ENCODE measurements around the gene IFI27L2.
A peak's percentile ranks its signal among the peaks of the same experiment; 100 is the strongest.

Gene IFI27L2

DNA sequence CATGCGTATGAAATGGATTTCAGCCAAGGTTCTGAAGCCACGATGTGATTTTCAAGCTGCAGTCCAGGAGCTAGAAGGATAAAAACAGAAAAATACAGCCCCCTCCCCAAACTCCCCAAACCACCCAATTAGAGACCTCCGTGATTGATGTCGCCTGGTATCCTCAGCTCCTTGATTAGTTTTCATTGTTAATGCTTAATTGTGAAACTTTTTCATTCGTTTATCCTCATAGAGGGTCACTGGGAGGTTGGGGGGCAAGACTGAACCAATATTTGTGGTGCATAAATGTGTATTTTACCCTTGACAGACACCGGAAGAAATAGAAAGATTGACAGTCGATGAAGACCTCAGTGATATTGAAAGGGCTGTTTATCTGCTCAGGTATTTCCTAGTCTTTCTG, 46.3 kb upstream of the IFI27L2 start:
- H3K4me3 ChIP-seq (ENCODE audit: low read depth, low read length, poor library complexity, severe bottlenecking): peak overlapping the region; percentile 73
- H3K9me3 ChIP-seq (ENCODE audit: low read length): no peaks in the 10 kb centered on the region
- no peak overlapping the region for H3K4me2 ChIP-seq (ENCODE audit: low read length)
- no peak for TF ChIP-seq EZH2 (IDR thresholded peaks at IDR 0.05; ENCODE audit: borderline replicate concordance, low read length)
- TF ChIP-seq, protein P1, sequence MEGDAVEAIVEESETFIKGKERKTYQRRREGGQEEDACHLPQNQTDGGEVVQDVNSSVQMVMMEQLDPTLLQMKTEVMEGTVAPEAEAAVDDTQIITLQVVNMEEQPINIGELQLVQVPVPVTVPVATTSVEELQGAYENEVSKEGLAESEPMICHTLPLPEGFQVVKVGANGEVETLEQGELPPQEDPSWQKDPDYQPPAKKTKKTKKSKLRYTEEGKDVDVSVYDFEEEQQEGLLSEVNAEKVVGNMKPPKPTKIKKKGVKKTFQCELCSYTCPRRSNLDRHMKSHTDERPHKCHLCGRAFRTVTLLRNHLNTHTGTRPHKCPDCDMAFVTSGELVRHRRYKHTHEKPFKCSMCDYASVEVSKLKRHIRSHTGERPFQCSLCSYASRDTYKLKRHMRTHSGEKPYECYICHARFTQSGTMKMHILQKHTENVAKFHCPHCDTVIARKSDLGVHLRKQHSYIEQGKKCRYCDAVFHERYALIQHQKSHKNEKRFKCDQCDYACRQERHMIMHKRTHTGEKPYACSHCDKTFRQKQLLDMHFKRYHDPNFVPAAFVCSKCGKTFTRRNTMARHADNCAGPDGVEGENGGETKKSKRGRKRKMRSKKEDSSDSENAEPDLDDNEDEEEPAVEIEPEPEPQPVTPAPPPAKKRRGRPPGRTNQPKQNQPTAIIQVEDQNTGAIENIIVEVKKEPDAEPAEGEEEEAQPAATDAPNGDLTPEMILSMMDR (IDR thresholded peaks at IDR 0.05; ENCODE audit: low read length): no peak
- no peak overlapping the region for H3K27ac ChIP-seq (ENCODE audit: low read depth, low read length, poor library complexity, severe bottlenecking)
- no peaks in the 10 kb centered on the region; the same call in 1 of the 2 replicates for H3K27me3 ChIP-seq (ENCODE audit: insufficient read depth, low read length)
- no peaks in the 10 kb centered on the region for H3K79me2 ChIP-seq (ENCODE audit: insufficient read depth, low read length)
- H3K9ac ChIP-seq (ENCODE audit: low read length): no peak overlapping the region
- H2AFZ ChIP-seq (ENCODE audit: low read length): no peak overlapping the region
- H3F3A ChIP-seq (ENCODE audit: insufficient read depth, low read length): no peaks in the 10 kb centered on the region
- H3K36me3 ChIP-seq (ENCODE audit: insufficient read depth, low read length): no peaks in the 10 kb centered on the region
- H3K9me2 ChIP-seq (ENCODE audit: low read depth, low read length): no peaks in the 10 kb centered on the region
- no peaks in the 10 kb centered on the region for H4K20me1 ChIP-seq (ENCODE audit: insufficient read depth, low read length)
- peaks cover 8% of the 10 kb centered on the region for H3K4me1 ChIP-seq (ENCODE audit: insufficient read depth, low read length, severe bottlenecking)

DNA sequence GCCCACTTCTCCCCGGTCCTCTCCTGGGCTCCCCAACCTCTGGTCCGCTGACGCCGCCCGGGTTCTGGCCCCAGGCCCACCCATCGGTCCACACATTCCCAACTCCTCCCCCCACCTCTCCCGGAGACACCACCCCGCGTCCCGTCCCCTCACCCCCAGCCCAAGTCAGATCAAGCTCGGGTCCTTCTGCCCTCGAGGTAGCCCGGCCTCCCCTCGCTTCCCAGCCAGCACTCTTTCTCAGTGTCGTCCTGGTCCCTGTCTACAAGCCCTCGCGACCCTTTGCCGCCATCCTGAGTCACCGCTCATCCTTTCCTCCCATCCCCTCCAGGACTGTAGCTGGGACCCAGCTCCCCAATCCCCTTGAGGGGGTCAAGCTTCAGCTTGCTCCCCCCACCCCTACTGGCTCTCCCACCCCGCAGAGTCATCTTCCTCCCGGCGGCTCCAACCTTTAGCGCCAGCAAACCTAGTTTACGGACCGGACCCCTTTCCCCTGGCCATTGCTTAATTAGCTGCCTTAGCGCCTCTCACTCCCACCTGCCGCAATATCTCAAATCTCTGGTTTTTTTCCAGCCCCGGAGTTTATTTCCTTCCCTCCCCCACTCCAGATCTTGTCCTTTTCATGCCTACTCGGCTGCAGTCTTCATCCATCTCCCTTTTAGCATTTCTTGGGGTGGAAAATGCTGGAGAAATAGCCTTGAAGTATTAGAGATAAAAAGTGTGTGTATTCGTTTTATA, 45.8 kb upstream of the IFI27L2 start:
- Histone ChIP-seq H3K79me2 (ENCODE audit: insufficient read depth, low read length) (no peaks in the 10 kb centered on the region), H3K27ac (ENCODE audit: low read depth, low read length, poor library complexity, severe bottlenecking) (no peak overlapping the region), H3K9me3 (ENCODE audit: low read length) (no peaks in the 10 kb centered on the region), H3K9ac (ENCODE audit: low read length) (no peak overlapping the region), H3K4me2 (ENCODE audit: low read length) (no peak overlapping the region), H3K4me3 (ENCODE audit: low read depth, low read length, poor library complexity, severe bottlenecking) (peak overlapping the region; percentile 73), H3K27me3 (ENCODE audit: insufficient read depth, low read length) (no peaks in the 10 kb centered on the region; the same call in 1 of the 2 replicates), H3K9me2 (ENCODE audit: low read depth, low read length) (no peaks in the 10 kb centered on the region), H2AFZ (ENCODE audit: low read length) (no peak overlapping the region), H3F3A (ENCODE audit: insufficient read depth, low read length) (no peaks in the 10 kb centered on the region), H4K20me1 (ENCODE audit: insufficient read depth, low read length) (no peaks in the 10 kb centered on the region), H3K36me3 (ENCODE audit: insufficient read depth, low read length) (no peaks in the 10 kb centered on the region), H3K4me1 (ENCODE audit: insufficient read depth, low read length, severe bottlenecking) (peaks cover 8% of the 10 kb centered on the region)
- no peak for TF ChIP-seq EZH2 (IDR thresholded peaks at IDR 0.05; ENCODE audit: borderline replicate concordance, low read length)
- TF ChIP-seq, protein P1 (IDR thresholded peaks at IDR 0.05; ENCODE audit: low read length): no peak

DNA sequence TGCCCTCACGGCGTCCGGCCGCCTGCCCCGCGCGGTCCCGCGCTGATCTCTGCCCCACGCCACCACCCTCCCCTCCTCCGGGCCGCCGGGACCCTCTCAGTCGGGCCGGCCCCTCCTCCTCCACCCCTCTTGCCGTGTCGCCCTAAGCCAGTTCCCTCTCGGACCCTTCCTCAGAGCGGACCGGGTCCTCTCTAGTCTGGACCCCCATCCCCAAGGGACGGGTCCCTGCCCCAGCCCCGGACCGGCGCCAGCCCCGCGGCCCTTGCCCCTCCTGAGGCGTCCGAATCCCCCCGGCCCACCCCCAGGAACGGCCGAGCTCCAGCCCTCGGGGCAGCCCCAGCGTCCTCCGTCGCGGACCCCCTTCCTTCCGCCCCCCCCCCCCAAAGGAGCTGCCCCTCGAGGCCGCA, 45.2 kb upstream of the IFI27L2 start:
- no peaks in the 10 kb centered on the region for H3K36me3 ChIP-seq (ENCODE audit: insufficient read depth, low read length)
- peak overlapping the region; percentile 98 for H3K4me2 ChIP-seq (ENCODE audit: low read length)
- no peak overlapping the region for H3K27ac ChIP-seq (ENCODE audit: low read depth, low read length, poor library complexity, severe bottlenecking)
- no peaks in the 10 kb centered on the region for H3K79me2 ChIP-seq (ENCODE audit: insufficient read depth, low read length)
- no peak for TF ChIP-seq EZH2 (IDR thresholded peaks at IDR 0.05; ENCODE audit: borderline replicate concordance, low read length)
- H3K9ac ChIP-seq (ENCODE audit: low read length): peak overlapping the region; percentile 67
- no peaks in the 10 kb centered on the region for H3F3A ChIP-seq (ENCODE audit: insufficient read depth, low read length)
- no peaks in the 10 kb centered on the region; the same call in 1 of the 2 replicates for H3K27me3 ChIP-seq (ENCODE audit: insufficient read depth, low read length)
- H4K20me1 ChIP-seq (ENCODE audit: insufficient read depth, low read length): no peaks in the 10 kb centered on the region
- peak overlapping the region; percentile 73 for H3K4me3 ChIP-seq (ENCODE audit: low read depth, low read length, poor library complexity, severe bottlenecking)
- peaks cover 8% of the 10 kb centered on the region for H3K4me1 ChIP-seq (ENCODE audit: insufficient read depth, low read length, severe bottlenecking)
- no peak overlapping the region for H2AFZ ChIP-seq (ENCODE audit: low read length)
- no peaks in the 10 kb centered on the region for H3K9me2 ChIP-seq (ENCODE audit: low read depth, low read length)
- H3K9me3 ChIP-seq (ENCODE audit: low read length): no peaks in the 10 kb centered on the region

Measured in OCI-LY1 (cell line).